Glutamatergic neuron (in vitro differentiated cells): ENCODE measurements around the gene GPD2. TPM values are rescaled to one million over a fixed set of nuclear protein-coding genes. Genes with fewer than 3 reads are reported as not detected.

Experiments
- DNase-seq: peaks from one replicate; pipeline ENCODE4 v3.0.0; 2022
- H3K27ac Mint-ChIP-seq: one replicate; pipeline ENCODE4 v1.8.0; 2020; ENCODE audit warnings: mild to moderate bottlenecking, mixed read lengths, inconsistent platforms; ENCODE audit not compliant: unreplicated experiment
- H3K27me3 Mint-ChIP-seq: one replicate; pipeline ENCODE4 v1.8.0; 2020; ENCODE audit warnings: mild to moderate bottlenecking, moderate library complexity, mixed read lengths, inconsistent platforms; ENCODE audit not compliant: unreplicated experiment
- H3K36me3 Mint-ChIP-seq: one replicate; pipeline ENCODE4 v1.8.0; 2020; ENCODE audit warnings: mild to moderate bottlenecking, mixed read lengths, inconsistent platforms; ENCODE audit not compliant: unreplicated experiment
- H3K4me1 Mint-ChIP-seq: one replicate; pipeline ENCODE4 v1.8.0; 2020; ENCODE audit warnings: mild to moderate bottlenecking, low read depth, mixed read lengths, inconsistent platforms; ENCODE audit not compliant: unreplicated experiment
- H3K4me3 Mint-ChIP-seq: one replicate; pipeline ENCODE4 v1.8.0; 2020; ENCODE audit warnings: mild to moderate bottlenecking, mixed read lengths, inconsistent platforms; ENCODE audit not compliant: unreplicated experiment
- H3K9me3 Mint-ChIP-seq: one replicate; pipeline ENCODE4 v1.8.0; 2020; ENCODE audit warnings: mild to moderate bottlenecking, moderate library complexity, mixed read lengths, inconsistent platforms; ENCODE audit not compliant: unreplicated experiment
- CTCF ChIP-seq: fragments of 200-600 bp; sonication (generic); IDR thresholded peaks from one replicate; pipeline ENCODE4 v1.5.0; 2021; ENCODE audit not compliant: partially characterized antibody, unreplicated experiment
- total RNA-seq: library from RNA; stranded (reverse); fragmentation: NEBNext Ultra II Directional; extraction: Animal tissue kit (Norgen Biotek cat#: 25700); gene quantifications from one replicate; pipeline ENCODE4 v1.2.1, GENCODE V29; 2021; ENCODE audit not compliant: unreplicated experiment

The GPD2 gene
- total RNA-seq, 1 donor from 2014 or later: 26.2 TPM

- Mint-ChIP-seq H3K27ac (no peak overlapping the region), H3K36me3 (no peaks in the 10 kb centered on the region), H3K4me3 (no peak overlapping the region), H3K4me1 (no peaks in the 10 kb centered on the region), H3K27me3 (no peaks in the 10 kb centered on the region), H3K9me3 (no peaks in the 10 kb centered on the region)
- DNase-seq: no peak
- TF ChIP-seq CTCF: no peak
Measured at GRCh38 chr2:156580501-156580900, 144.3 kb downstream of the GPD2 start.

- Mint-ChIP-seq H3K36me3 (no peaks in the 10 kb centered on the region), H3K27me3 (no peaks in the 10 kb centered on the region), H3K4me1 (no peaks in the 10 kb centered on the region), H3K27ac (no peak overlapping the region), H3K4me3 (no peak overlapping the region), H3K9me3 (no peaks in the 10 kb centered on the region)
- TF ChIP-seq CTCF: no peak
- no peak for DNase-seq
Measured at GRCh38 chr2:156581280-156581679, 145.1 kb downstream of the GPD2 start.

GRCh38 chr2:156585457-156585856, 149.3 kb downstream of the GPD2 start:
- Mint-ChIP-seq H3K4me1 (no peaks in the 10 kb centered on the region), H3K9me3 (no peaks in the 10 kb centered on the region), H3K27ac (no peak overlapping the region), H3K4me3 (no peak overlapping the region), H3K36me3 (no peaks in the 10 kb centered on the region), H3K27me3 (peaks cover 3% of the 10 kb centered on the region)
- no peak for TF ChIP-seq CTCF
- DNase-seq: no peak

GRCh38 chr2:156586621-156587020, 150.4 kb downstream of the GPD2 start:
- H3K36me3 Mint-ChIP-seq: no peaks in the 10 kb centered on the region
- H3K27me3 Mint-ChIP-seq: peaks cover 3% of the 10 kb centered on the region
- H3K4me3 Mint-ChIP-seq: no peak overlapping the region
- DNase-seq: no peak
- H3K9me3 Mint-ChIP-seq: no peaks in the 10 kb centered on the region
- TF ChIP-seq CTCF: no peak
- H3K27ac Mint-ChIP-seq: no peak overlapping the region
- H3K4me1 Mint-ChIP-seq: no peaks in the 10 kb centered on the region

- Mint-ChIP-seq H3K27me3 (peaks cover 5% of the 10 kb centered on the region), H3K4me3 (no peak overlapping the region), H3K36me3 (no peaks in the 10 kb centered on the region), H3K4me1 (peaks cover 9% of the 10 kb centered on the region), H3K9me3 (no peaks in the 10 kb centered on the region), H3K27ac (no peak overlapping the region)
- peak; percentile 48 for TF ChIP-seq CTCF
- no peak for DNase-seq
Measured at GRCh38 chr2:156589381-156590079, 153.4 kb downstream of the GPD2 start.
